ENCODE measurements around the gene HK1. TPM values are rescaled to one million over a fixed set of nuclear protein-coding genes. Genes with fewer than 3 reads are reported as not detected.
A peak's percentile ranks its signal among the peaks of the same experiment; 100 is the strongest.

HK1 gene
- total RNA-seq, 2 donors from 2014 or later, result 15.8 to 17.1 TPM

GRCh38 chr10:69403066-69403465 is 124.8 kb downstream of the HK1 start:
- WGBS, 2 donors, result 70 to 80% methylated on average over 1 of the region's 1 CpG
- TF ChIP-seq CTCF (IDR thresholded peaks at IDR 0.05) (no peak), POLR2A (IDR thresholded peaks at IDR 0.05) (no peak)
- no peak for ATAC-seq
- no peak overlapping the region for H3K4me3 ChIP-seq
- intact Hi-C loops (cut with DNase I), result loop anchor here (10.0 kb wide), 1 partner anchor 232 kb away; the partner anchor contains the start of gene FAM241B
- no peak overlapping the region for H3K27ac ChIP-seq
- no peaks in the 10 kb centered on the region for H3K9me3 ChIP-seq
- H3K36me3 ChIP-seq (replicated peaks in 1 of 2; ENCODE audit: insufficient read depth in 1 of 2, low read depth in 2 of 2), result peaks cover 0 to 1% of the 10 kb centered on the region in 2 donors
- DNase-seq, result no peak
- peaks cover 3% of the 10 kb centered on the region for H3K4me1 ChIP-seq
- no peaks in the 10 kb centered on the region for H3K27me3 ChIP-seq

GRCh38 chr10:69403519-69403918 is 125.2 kb downstream of the HK1 start:
- 64 to 69% methylated on average over 3 of the region's 3 CpGs for WGBS, 2 donors
- intact Hi-C loops (cut with DNase I), result loop anchor here (10.0 kb wide), 1 partner anchor 231 kb away; the partner anchor contains the start of gene FAM241B

GRCh38 chr10:69404786-69405185 is 126.5 kb downstream of the HK1 start:
- H3K9me3 ChIP-seq, result no peaks in the 10 kb centered on the region
- H3K27me3 ChIP-seq, result no peaks in the 10 kb centered on the region
- ATAC-seq (no peak), DNase-seq (no peak)
- H3K4me3 ChIP-seq, result no peak overlapping the region
- H3K27ac ChIP-seq, result no peak overlapping the region
- WGBS, 2 donors, result 67 to 78% methylated on average over 10 of the region's 10 CpGs
- H3K4me1 ChIP-seq, result peaks cover 13% of the 10 kb centered on the region
- TF ChIP-seq POLR2A (IDR thresholded peaks at IDR 0.05) (no peak), CTCF (IDR thresholded peaks at IDR 0.05) (no peak)
- peaks cover 0 to 1% of the 10 kb centered on the region in 2 donors for H3K36me3 ChIP-seq (replicated peaks in 1 of 2; ENCODE audit: insufficient read depth in 1 of 2, low read depth in 2 of 2)
- intact Hi-C loops (cut with DNase I), result loop anchor here (10.0 kb wide), 1 partner anchor 230 kb away; the partner anchor contains the start of gene FAM241B

More at GRCh38 chr10:69403519-69403918, 125.2 kb downstream of the HK1 start:
- TF ChIP-seq POLR2A (IDR thresholded peaks at IDR 0.05), result no peak
- TF ChIP-seq CTCF (IDR thresholded peaks at IDR 0.05), result no peak
- Histone ChIP-seq H3K36me3 (replicated peaks in 1 of 2; ENCODE audit: insufficient read depth in 1 of 2, low read depth in 2 of 2) (peaks cover 0 to 1% of the 10 kb centered on the region in 2 donors), H3K4me3 (no peak overlapping the region), H3K4me1 (peaks cover 7% of the 10 kb centered on the region), H3K27ac (no peak overlapping the region), H3K27me3 (no peaks in the 10 kb centered on the region), H3K9me3 (no peaks in the 10 kb centered on the region)
- no peak for ATAC-seq
- no peak for DNase-seq

- peaks cover 0 to 1% of the 10 kb centered on the region in 2 donors for H3K36me3 ChIP-seq (replicated peaks in 1 of 2; ENCODE audit: insufficient read depth in 1 of 2, low read depth in 2 of 2)
- H3K27me3 ChIP-seq, result no peaks in the 10 kb centered on the region
- TF ChIP-seq POLR2A (IDR thresholded peaks at IDR 0.05) (no peak), CTCF (IDR thresholded peaks at IDR 0.05) (no peak)
- H3K4me1 ChIP-seq, result peaks cover 13% of the 10 kb centered on the region
- no peaks in the 10 kb centered on the region for H3K9me3 ChIP-seq
- no peak for ATAC-seq
- no peak overlapping the region for H3K4me3 ChIP-seq
- 61 to 75% methylated on average over 4 of the region's 4 CpGs for WGBS, 2 donors
- DNase-seq, result no peak
- no peak overlapping the region for H3K27ac ChIP-seq
- intact Hi-C loops (cut with DNase I), result loop anchor here (10.0 kb wide), 1 partner anchor 230 kb away; the partner anchor contains the start of gene FAM241B
Measured at GRCh38 chr10:69405221-69405620, 126.9 kb downstream of the HK1 start.

- intact Hi-C loops (cut with DNase I), result loop anchor here (10.0 kb wide), 1 partner anchor 228 kb away; the partner anchor contains the start of gene FAM241B
- WGBS, 2 donors, result 37 to 80% methylated on average over 5 of the region's 5 CpGs
- Histone ChIP-seq H3K27me3 (no peaks in the 10 kb centered on the region), H3K4me1 (peaks cover 13% of the 10 kb centered on the region), H3K27ac (peak overlapping the region in 1 of 4 donors; percentile 11), H3K9me3 (no peaks in the 10 kb centered on the region), H3K4me3 (no peak overlapping the region), H3K36me3 (replicated peaks in 1 of 2; ENCODE audit: insufficient read depth in 1 of 2, low read depth in 2 of 2) (peaks cover 0 to 1% of the 10 kb centered on the region in 2 donors)
- peak in 1 of 4 donors; percentile 27 for DNase-seq
- TF ChIP-seq POLR2A (IDR thresholded peaks at IDR 0.05), result no peak
- no peak for TF ChIP-seq CTCF (IDR thresholded peaks at IDR 0.05)
- ATAC-seq, result no peak
Measured at GRCh38 chr10:69406302-69406811, 128.1 kb downstream of the HK1 start.
